Neural progenitor cell (in vitro differentiated cells): Measurements from ENCODE around the gene OR10D3. TPM values are rescaled to one million over a fixed set of nuclear protein-coding genes. Genes with fewer than 3 reads are reported as not detected.

Experiments used
- DNase-seq: peaks from one replicate; pipeline ENCODE4 v3.0.0-alpha.2; 2016; ENCODE audit warnings: low spot score
- H2AFZ ChIP-seq: fragments of 200-600 bp; sonication (generic); replicated peaks from 2 replicates; pipeline ENCODE4 v1.6.1; 2016; ENCODE audit warnings: antibody characterized with exemption
- H3F3A ChIP-seq: fragments of 200-600 bp; sonication (generic); 2 replicates; pipeline ENCODE4 v1.6.1; 2016; ENCODE audit warnings: antibody characterized with exemption, low read depth
- H3K27ac ChIP-seq: fragments of 200-600 bp; sonication (generic); 2 replicates; pipeline ENCODE4 v1.5.1; 2016; ENCODE audit warnings: mild to moderate bottlenecking
- H3K27me3 ChIP-seq: fragments of 200-600 bp; sonication (generic); 2 replicates; pipeline ENCODE4 v1.6.1; 2016; ENCODE audit warnings: mild to moderate bottlenecking, moderate library complexity
- H3K36me3 ChIP-seq: fragments of 200-600 bp; sonication (generic); 2 replicates; pipeline ENCODE4 v1.5.1; 2016
- H3K4me1 ChIP-seq: fragments of 200-600 bp; sonication (generic); 2 replicates; pipeline ENCODE4 v1.6.1; 2016; ENCODE audit warnings: mixed run types
- H3K4me2 ChIP-seq: fragments of 200-600 bp; sonication (generic); 2 replicates; pipeline ENCODE4 v1.6.1; 2016
- H3K4me3 ChIP-seq: fragments of 200-600 bp; sonication (generic); 2 replicates; pipeline ENCODE4 v1.5.1; 2016
- H3K79me2 ChIP-seq: fragments of 200-600 bp; sonication (generic); 2 replicates; pipeline ENCODE4 v1.6.1; 2016; ENCODE audit warnings: low read depth
- H3K9ac ChIP-seq: fragments of 200-600 bp; sonication (generic); 2 replicates; pipeline ENCODE4 v1.6.1; 2016
- H3K9me3 ChIP-seq: fragments of 200-600 bp; sonication (generic); 2 replicates; pipeline ENCODE4 v1.5.1; 2016; ENCODE audit warnings: low read depth
- H4K20me1 ChIP-seq: fragments of 200-600 bp; sonication (generic); 2 replicates; pipeline ENCODE4 v1.6.1; 2016; ENCODE audit warnings: low read depth
- H3K27ac Mint-ChIP-seq: 3 replicates; pipeline ENCODE4 v1.8.0; 2021; ENCODE audit warnings: mixed read lengths
- H3K27me3 Mint-ChIP-seq: 2 replicates; pipeline ENCODE4 v1.8.0; 2022; ENCODE audit warnings: low read depth, mild to moderate bottlenecking, inconsistent platforms, moderate library complexity, mixed read lengths; ENCODE audit not compliant: insufficient read depth
- H3K36me3 Mint-ChIP-seq: 3 replicates; pipeline ENCODE4 v1.8.0; 2021; ENCODE audit warnings: mixed read lengths
- H3K4me1 Mint-ChIP-seq: 3 replicates; pipeline ENCODE4 v1.8.0; 2021; ENCODE audit warnings: mixed read lengths
- H3K4me3 Mint-ChIP-seq: 3 replicates; pipeline ENCODE4 v1.8.0; 2021; ENCODE audit warnings: mild to moderate bottlenecking, moderate library complexity, mixed read lengths
- H3K9me3 Mint-ChIP-seq: 3 replicates; pipeline ENCODE4 v1.8.0; 2020; ENCODE audit warnings: mixed read lengths
- CTCF ChIP-seq: fragments of 200-600 bp; sonication (generic); IDR thresholded peaks from 2 replicates; pipeline ENCODE4 v1.5.1; 2017; ENCODE audit warnings: antibody characterized with exemption, mild to moderate bottlenecking
- EZH2 ChIP-seq: fragments of 200-600 bp; sonication (generic); IDR thresholded peaks from 2 replicates; pipeline ENCODE4 v1.6.1; 2017; ENCODE audit warnings: antibody characterized with exemption, mild to moderate bottlenecking, moderate library complexity
- EZH2phosphoT487 ChIP-seq: fragments of 200-600 bp; sonication (generic); IDR thresholded peaks from 2 replicates; pipeline ENCODE4 v1.6.1; 2017; ENCODE audit warnings: antibody characterized with exemption
- total RNA-seq: library from RNA; depleted of rRNA; stranded (reverse); fragments of >200 nt; gene quantifications from 2 replicates; pipeline ENCODE4 v1.2.3, GENCODE V29; 2015; ENCODE audit warnings: low replicate concordance

Gene OR10D3
- total RNA-seq, 1 donor from 2014 or later: not detected

- peaks cover 10% of the 10 kb centered on the region for H3F3A ChIP-seq
- H3K4me1 ChIP-seq: peaks cover 43% of the 10 kb centered on the region
- H3K36me3 Mint-ChIP-seq: peaks cover 2% of the 10 kb centered on the region
- no peak overlapping the region for H3K4me2 ChIP-seq
- TF ChIP-seq EZH2: no peak
- no peak for TF ChIP-seq EZH2phosphoT487
- no peak for TF ChIP-seq CTCF
- peak overlapping the region; percentile 63 for H3K4me3 Mint-ChIP-seq
- H3K4me3 ChIP-seq: no peak overlapping the region
- no peaks in the 10 kb centered on the region for H3K27me3 ChIP-seq
- H3K9ac ChIP-seq: no peak overlapping the region
- no peaks in the 10 kb centered on the region for H3K36me3 ChIP-seq
- H3K9me3 ChIP-seq: no peaks in the 10 kb centered on the region
- H3K27ac Mint-ChIP-seq: peak overlapping the region; percentile 90
- H3K27ac ChIP-seq: no peak overlapping the region
- H3K27me3 Mint-ChIP-seq: peaks cover 6% of the 10 kb centered on the region
- H3K4me1 Mint-ChIP-seq: peaks cover 52% of the 10 kb centered on the region
- no peak overlapping the region for H2AFZ ChIP-seq
- H4K20me1 ChIP-seq: no peaks in the 10 kb centered on the region
- peaks cover 4% of the 10 kb centered on the region for H3K9me3 Mint-ChIP-seq
- no peaks in the 10 kb centered on the region for H3K79me2 ChIP-seq
- no peak for DNase-seq
Measured at GRCh38 chr11:124170801-124171586, 12.2 kb upstream of the OR10D3 start.

- Mint-ChIP-seq H3K36me3 (peaks cover 2% of the 10 kb centered on the region), H3K27ac (peak overlapping the region; percentile 36), H3K9me3 (peaks cover 4% of the 10 kb centered on the region), H3K4me1 (peaks cover 48% of the 10 kb centered on the region), H3K4me3 (no peak overlapping the region), H3K27me3 (peaks cover 6% of the 10 kb centered on the region)
- Histone ChIP-seq H4K20me1 (no peaks in the 10 kb centered on the region), H3K79me2 (no peaks in the 10 kb centered on the region), H3K36me3 (no peaks in the 10 kb centered on the region), H3K27ac (no peak overlapping the region), H3F3A (peaks cover 10% of the 10 kb centered on the region), H3K4me1 (peaks cover 36% of the 10 kb centered on the region), H3K4me2 (no peak overlapping the region), H3K27me3 (no peaks in the 10 kb centered on the region), H3K9ac (no peak overlapping the region), H2AFZ (no peak overlapping the region), H3K9me3 (no peaks in the 10 kb centered on the region), H3K4me3 (no peak overlapping the region)
- TF ChIP-seq CTCF (no peak), EZH2phosphoT487 (no peak), EZH2 (no peak)
- no peak for DNase-seq
Measured at GRCh38 chr11:124172101-124172500, 11.0 kb upstream of the OR10D3 start.

GRCh38 chr11:124172599-124172998 lies 10.5 kb upstream of the OR10D3 start:
- Histone ChIP-seq H2AFZ (no peak overlapping the region), H3K4me1 (peaks cover 31% of the 10 kb centered on the region), H3K9me3 (no peaks in the 10 kb centered on the region), H3K27ac (no peak overlapping the region), H3K4me2 (no peak overlapping the region), H3K36me3 (no peaks in the 10 kb centered on the region), H3K9ac (no peak overlapping the region), H3K27me3 (no peaks in the 10 kb centered on the region), H3K79me2 (no peaks in the 10 kb centered on the region), H3K4me3 (no peak overlapping the region), H4K20me1 (no peaks in the 10 kb centered on the region), H3F3A (peaks cover 6% of the 10 kb centered on the region)
- H3K4me1 Mint-ChIP-seq: peaks cover 43% of the 10 kb centered on the region
- peaks cover 2% of the 10 kb centered on the region for H3K36me3 Mint-ChIP-seq
- H3K27me3 Mint-ChIP-seq: peaks cover 6% of the 10 kb centered on the region
- H3K9me3 Mint-ChIP-seq: peaks cover 4% of the 10 kb centered on the region
- no peak for TF ChIP-seq EZH2phosphoT487
- H3K27ac Mint-ChIP-seq: peak overlapping the region; percentile 36
- no peak for DNase-seq
- H3K4me3 Mint-ChIP-seq: no peak overlapping the region

- H3K9me3 ChIP-seq: no peaks in the 10 kb centered on the region
- no peaks in the 10 kb centered on the region for H4K20me1 ChIP-seq
- no peaks in the 10 kb centered on the region for H3F3A ChIP-seq
- H3K27ac Mint-ChIP-seq: peak overlapping the region; percentile 87
- H3K4me1 Mint-ChIP-seq: peaks cover 37% of the 10 kb centered on the region
- peaks cover 6% of the 10 kb centered on the region for H3K27me3 Mint-ChIP-seq
- peak overlapping the region; percentile 71 for H2AFZ ChIP-seq
- H3K27ac ChIP-seq: no peak overlapping the region
- H3K4me2 ChIP-seq: peak overlapping the region; percentile 62
- H3K9me3 Mint-ChIP-seq: peaks cover 4% of the 10 kb centered on the region
- no peaks in the 10 kb centered on the region for H3K36me3 ChIP-seq
- H3K9ac ChIP-seq: no peak overlapping the region
- H3K27me3 ChIP-seq: no peaks in the 10 kb centered on the region
- no peak overlapping the region for H3K4me3 ChIP-seq
- DNase-seq: peak; percentile 90
- H3K79me2 ChIP-seq: no peaks in the 10 kb centered on the region
- no peak overlapping the region for H3K4me3 Mint-ChIP-seq
- peaks cover 2% of the 10 kb centered on the region for H3K36me3 Mint-ChIP-seq
- peaks cover 22% of the 10 kb centered on the region for H3K4me1 ChIP-seq
- TF ChIP-seq EZH2 (no peak), CTCF (no peak), EZH2phosphoT487 (no peak)
Measured at GRCh38 chr11:124174001-124174583, 9.1 kb upstream of the OR10D3 start.
